ENCODE measurements around the gene LRRFIP2.

DNA sequence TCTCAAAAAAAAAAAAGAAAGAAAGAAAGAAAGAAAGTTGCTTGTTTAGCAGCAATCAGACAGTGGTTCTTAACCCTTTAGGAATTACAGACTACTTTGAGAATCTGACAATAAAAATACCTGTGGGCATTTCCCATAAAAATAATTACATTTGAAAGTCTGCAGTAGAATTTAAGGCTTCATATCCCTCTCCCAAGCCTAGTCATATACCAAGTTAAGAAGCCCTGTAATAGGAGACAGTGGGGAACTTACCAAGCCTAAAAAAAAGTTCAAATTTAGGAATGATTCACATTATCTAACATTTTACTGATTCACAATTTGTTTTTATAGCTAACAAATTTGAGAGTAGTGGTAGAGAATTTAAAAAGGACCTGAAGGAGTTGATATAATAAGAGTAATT, 47.5 kb downstream of the LRRFIP2 start:
- TF ChIP-seq, protein P1, sequence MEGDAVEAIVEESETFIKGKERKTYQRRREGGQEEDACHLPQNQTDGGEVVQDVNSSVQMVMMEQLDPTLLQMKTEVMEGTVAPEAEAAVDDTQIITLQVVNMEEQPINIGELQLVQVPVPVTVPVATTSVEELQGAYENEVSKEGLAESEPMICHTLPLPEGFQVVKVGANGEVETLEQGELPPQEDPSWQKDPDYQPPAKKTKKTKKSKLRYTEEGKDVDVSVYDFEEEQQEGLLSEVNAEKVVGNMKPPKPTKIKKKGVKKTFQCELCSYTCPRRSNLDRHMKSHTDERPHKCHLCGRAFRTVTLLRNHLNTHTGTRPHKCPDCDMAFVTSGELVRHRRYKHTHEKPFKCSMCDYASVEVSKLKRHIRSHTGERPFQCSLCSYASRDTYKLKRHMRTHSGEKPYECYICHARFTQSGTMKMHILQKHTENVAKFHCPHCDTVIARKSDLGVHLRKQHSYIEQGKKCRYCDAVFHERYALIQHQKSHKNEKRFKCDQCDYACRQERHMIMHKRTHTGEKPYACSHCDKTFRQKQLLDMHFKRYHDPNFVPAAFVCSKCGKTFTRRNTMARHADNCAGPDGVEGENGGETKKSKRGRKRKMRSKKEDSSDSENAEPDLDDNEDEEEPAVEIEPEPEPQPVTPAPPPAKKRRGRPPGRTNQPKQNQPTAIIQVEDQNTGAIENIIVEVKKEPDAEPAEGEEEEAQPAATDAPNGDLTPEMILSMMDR (conservative IDR thresholded peaks at IDR 0.05): no peak
- TF ChIP-seq ZFX (IDR thresholded peaks at IDR 0.05): no peak

Measured in C4-2B (cell line).